Suprapubic skin (tissue), 4 donors: ENCODE results near the gene TANGO2. TPM values are rescaled to one million over a fixed set of nuclear protein-coding genes. Genes with fewer than 3 reads are reported as not detected.

Experiments used
- DNase-seq, 2 donors: peaks; one replicate each; pipeline ENCODE4 v3.0.0-alpha.2; 2019; ENCODE audit warnings: low spot score in 2 of 2
- H3K27ac ChIP-seq: fragments of 200-600 bp; sonication (generic); one replicate; pipeline ENCODE4 v1.5.1; 2019
- H3K27me3 ChIP-seq: fragments of 200-600 bp; sonication (generic); one replicate; pipeline ENCODE4 v1.5.1; 2019
- H3K36me3 ChIP-seq: fragments of 200-600 bp; sonication (generic); one replicate; pipeline ENCODE4 v1.5.1; 2019
- H3K4me1 ChIP-seq: fragments of 200-600 bp; sonication (generic); one replicate; pipeline ENCODE4 v1.5.1; 2019
- H3K4me3 ChIP-seq: fragments of 200-600 bp; sonication (generic); one replicate; pipeline ENCODE4 v1.5.1; 2019; ENCODE audit warnings: mild to moderate bottlenecking
- H3K9me3 ChIP-seq: fragments of 200-600 bp; sonication (generic); one replicate; pipeline ENCODE4 v1.5.1; 2019
- CTCF ChIP-seq, 2 donors: fragments of 200-600 bp in 1 of 2; fragments of 450-650 bp in 1 of 2; sonication (generic) in 1 of 2; IDR thresholded peaks; one replicate each; pipeline ENCODE4 v1.5.1; 2016 to 2019; ENCODE audit warnings: antibody characterized with exemption in 2 of 2, mild to moderate bottlenecking in 1 of 2, moderate library complexity in 1 of 2
- EP300 ChIP-seq: sonication (generic); formaldehyde crosslinking; IDR thresholded peaks from one replicate; pipeline ENCODE4 v1.6.1; 2017; ENCODE audit warnings: antibody characterized with exemption
- POLR2A ChIP-seq, 2 donors: fragments of 450-650 bp; IDR thresholded peaks; one replicate each; pipeline ENCODE4 v1.6.1; 2017; ENCODE audit warnings: antibody characterized with exemption in 2 of 2, mild to moderate bottlenecking in 2 of 2, moderate library complexity in 2 of 2
- POLR2AphosphoS5 ChIP-seq, 3 donors: sonication (generic); formaldehyde crosslinking; IDR thresholded peaks; one replicate each; pipeline ENCODE4 v1.6.1; 2017; ENCODE audit warnings: antibody characterized with exemption in 3 of 3
- WGBS: methylation state at CpG from one replicate; pipeline ENCODE4 v1.1.5; 2018; 5-methylcytosine and 5-hydroxymethylcytosine counted together
- total RNA-seq, 4 donors: library from RNA; depleted of rRNA; stranded (reverse); fragments of >200 nt; gene quantifications; one replicate each; pipeline ENCODE4 v1.1.0, GENCODE V29; 2016

The TANGO2 gene
- total RNA-seq, 4 donors from 2014 or later: 23.1 to 31.9 (median 26.8) TPM

- DNase-seq: no peak
- Histone ChIP-seq H3K9me3 (peaks cover 4% of the 10 kb centered on the region), H3K4me3 (no peak overlapping the region), H3K36me3 (peaks cover 100% of the 10 kb centered on the region), H3K27me3 (no peaks in the 10 kb centered on the region), H3K27ac (no peak overlapping the region), H3K4me1 (no peaks in the 10 kb centered on the region)
- TF ChIP-seq POLR2AphosphoS5 (IDR thresholded peaks at IDR 0.05): no peak
- no peak for TF ChIP-seq EP300
- TF ChIP-seq CTCF (IDR thresholded peaks at IDR 0.05): no peak
- no peak for TF ChIP-seq POLR2A (IDR thresholded peaks at IDR 0.05)
- 94% methylated on average over 11 of the region's 11 CpGs for WGBS
Observed at GRCh38 chr22:20092477-20092854, 71.6 kb downstream of the TANGO2 start.

GRCh38 chr22:20093418-20094196 is 72.7 kb downstream of the TANGO2 start:
- Histone ChIP-seq H3K36me3 (peaks cover 98% of the 10 kb centered on the region), H3K27me3 (no peaks in the 10 kb centered on the region), H3K9me3 (peaks cover 4% of the 10 kb centered on the region), H3K27ac (no peak overlapping the region), H3K4me3 (no peak overlapping the region), H3K4me1 (no peaks in the 10 kb centered on the region)
- 81% methylated on average over 13 of the region's 13 CpGs for WGBS
- DNase-seq: no peak
- TF ChIP-seq POLR2A (IDR thresholded peaks at IDR 0.05): no peak
- no peak for TF ChIP-seq CTCF (IDR thresholded peaks at IDR 0.05)
- no peak for TF ChIP-seq EP300
- no peak for TF ChIP-seq POLR2AphosphoS5 (IDR thresholded peaks at IDR 0.05)

GRCh38 chr22:20094197-20094807 is 73.4 kb downstream of the TANGO2 start:
- WGBS: 95% methylated on average over 15 of the region's 15 CpGs

GRCh38 chr22:20095521-20095920 is 74.6 kb downstream of the TANGO2 start:
- Histone ChIP-seq H3K27ac (no peak overlapping the region), H3K27me3 (no peaks in the 10 kb centered on the region), H3K4me1 (peaks cover 3% of the 10 kb centered on the region), H3K9me3 (peaks cover 4% of the 10 kb centered on the region), H3K36me3 (peaks cover 98% of the 10 kb centered on the region), H3K4me3 (no peak overlapping the region)
- TF ChIP-seq POLR2AphosphoS5 (IDR thresholded peaks at IDR 0.05) (no peak), POLR2A (IDR thresholded peaks at IDR 0.05) (no peak), CTCF (IDR thresholded peaks at IDR 0.05) (no peak), EP300 (no peak)
- DNase-seq: no peak
- WGBS: 92% methylated on average over 4 of the region's 4 CpGs

More at GRCh38 chr22:20094197-20094807, 73.4 kb downstream of the TANGO2 start:
- Histone ChIP-seq H3K4me3 (no peak overlapping the region), H3K27me3 (no peaks in the 10 kb centered on the region), H3K4me1 (no peaks in the 10 kb centered on the region), H3K27ac (no peak overlapping the region), H3K36me3 (peaks cover 98% of the 10 kb centered on the region), H3K9me3 (peaks cover 4% of the 10 kb centered on the region)
- no peak for DNase-seq
- TF ChIP-seq POLR2A (IDR thresholded peaks at IDR 0.05) (no peak), POLR2AphosphoS5 (IDR thresholded peaks at IDR 0.05) (no peak), EP300 (no peak), CTCF (IDR thresholded peaks at IDR 0.05) (no peak)

GRCh38 chr22:20096574-20097420 is 75.9 kb downstream of the TANGO2 start:
- peaks cover 3% of the 10 kb centered on the region for H3K4me1 ChIP-seq

More at GRCh38 chr22:20096574-20097420, 75.9 kb downstream of the TANGO2 start:
- TF ChIP-seq EP300: no peak
- no peak for TF ChIP-seq CTCF (IDR thresholded peaks at IDR 0.05)
- TF ChIP-seq POLR2AphosphoS5 (IDR thresholded peaks at IDR 0.05): no peak
- no peak for TF ChIP-seq POLR2A (IDR thresholded peaks at IDR 0.05)
- Histone ChIP-seq H3K27me3 (no peaks in the 10 kb centered on the region), H3K36me3 (peaks cover 91% of the 10 kb centered on the region), H3K4me3 (no peak overlapping the region), H3K27ac (no peak overlapping the region), H3K9me3 (peaks cover 4% of the 10 kb centered on the region)
- 98% methylated on average over 2 of the region's 2 CpGs for WGBS
- no peak for DNase-seq
